ENCODE results near the gene TAOK2. TPM values are rescaled to one million over a fixed set of nuclear protein-coding genes. Genes with fewer than 3 reads are reported as not detected.

TAOK2 gene
- total RNA-seq, 1 donor, result 44.6 TPM

DNA sequence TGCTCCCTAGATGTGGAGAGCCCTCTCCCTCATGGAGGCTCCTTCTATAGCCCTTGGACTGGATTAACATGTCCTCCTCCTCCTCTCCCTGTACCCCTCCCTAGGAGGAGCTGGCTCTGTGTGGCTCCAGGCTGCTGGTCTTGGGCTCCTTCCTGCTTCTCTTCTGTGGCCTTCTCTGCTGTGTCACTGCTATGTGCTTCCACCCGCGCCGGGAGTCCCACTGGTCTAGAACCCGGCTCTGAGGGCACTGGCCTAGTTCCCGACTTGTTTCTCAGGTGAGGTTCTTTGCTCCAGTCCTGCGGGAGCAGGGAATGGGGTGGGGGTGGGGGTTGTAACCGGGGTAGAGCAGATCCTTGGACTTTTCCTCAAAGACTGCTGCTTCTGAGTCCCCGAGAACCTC is 2.4 kb upstream of the TAOK2 start:
- DNase-seq (ENCODE audit: low read depth), result no peak

DNA sequence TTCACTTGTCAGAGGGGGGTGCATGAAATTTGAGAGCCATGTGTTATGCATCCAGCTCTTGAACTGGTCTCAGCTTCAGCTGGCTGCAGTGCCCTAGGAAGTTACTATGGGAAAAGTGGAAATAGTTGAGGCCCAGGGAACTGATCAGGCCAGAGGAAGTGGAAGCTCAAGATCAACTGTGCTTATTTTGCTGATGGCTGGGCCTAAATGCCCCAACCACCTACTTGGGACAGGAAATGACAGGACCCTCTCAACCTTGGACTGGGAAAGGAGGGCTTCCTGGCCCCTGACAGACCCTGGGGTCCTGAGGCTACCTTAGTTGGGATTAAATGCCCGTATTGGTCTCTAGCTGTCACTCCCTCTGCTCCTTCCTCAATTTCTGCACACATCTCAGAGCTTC is 1.2 kb upstream of the TAOK2 start:
- no peak for TF ChIP-seq CTCF (IDR thresholded peaks at IDR 0.05; ENCODE audit: insufficient read depth, low read length)
- no peak overlapping the region for H3K4me3 ChIP-seq (ENCODE audit: low read depth, low read length)
- DNase-seq (ENCODE audit: low read depth), result no peak

More for the DNA sequence above, 2.4 kb upstream of the TAOK2 start:
- no peak overlapping the region for H3K4me3 ChIP-seq (ENCODE audit: low read depth, low read length)
- no peak for TF ChIP-seq CTCF (IDR thresholded peaks at IDR 0.05; ENCODE audit: insufficient read depth, low read length)

GRCh38 chr16:29972992-29973383 is 680 bp upstream of the TAOK2 start:
- no peak for TF ChIP-seq CTCF (IDR thresholded peaks at IDR 0.05; ENCODE audit: insufficient read depth, low read length)
- no peak overlapping the region for H3K4me3 ChIP-seq (ENCODE audit: low read depth, low read length)
- DNase-seq (ENCODE audit: low read depth), result no peak

DNA sequence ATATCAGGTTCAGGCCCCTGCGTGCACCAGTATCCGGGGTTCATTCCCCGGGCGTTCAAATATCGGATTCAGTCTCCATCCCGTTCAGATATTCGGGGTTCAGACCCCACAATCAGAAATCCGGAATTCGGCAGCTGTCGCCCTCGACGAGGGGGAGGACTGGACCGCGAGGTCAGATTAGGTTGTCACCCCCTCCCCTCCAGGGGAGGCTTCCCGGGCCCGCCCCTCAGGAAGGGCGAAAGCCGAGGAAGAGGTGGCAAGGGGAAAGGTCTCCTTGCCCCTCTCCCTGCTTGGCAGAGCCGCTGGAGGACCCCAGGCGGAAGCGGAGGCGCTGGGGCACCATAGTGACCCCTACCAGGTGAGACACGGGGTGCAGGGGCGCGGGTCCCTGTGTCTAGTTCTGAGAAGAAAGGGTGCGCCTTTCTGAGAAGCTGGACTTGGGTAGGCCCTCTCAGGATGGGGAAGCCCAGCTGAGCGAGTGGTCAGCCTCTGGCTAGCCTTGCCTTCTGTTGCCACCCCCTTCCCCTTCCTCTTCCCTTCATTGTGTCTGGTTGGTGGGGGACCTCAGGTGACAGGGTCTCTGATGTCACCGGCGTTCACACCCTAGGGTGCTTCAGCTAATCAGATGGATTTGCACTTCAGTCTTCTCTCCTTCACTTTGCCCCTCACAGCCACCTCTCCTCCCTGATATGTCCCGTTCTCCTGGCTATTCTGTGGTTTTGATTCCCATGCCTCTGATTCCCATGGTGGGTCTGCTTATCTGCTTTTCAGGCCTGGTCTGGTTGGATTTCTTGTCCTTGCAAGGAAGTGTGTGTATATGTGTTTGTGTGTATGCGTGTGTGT is 844 bp downstream of the TAOK2 start:
- DNase-seq (ENCODE audit: low read depth), result peak; percentile 16
- peak overlapping the region; percentile 92 for H3K4me3 ChIP-seq (ENCODE audit: low read depth, low read length)
- TF ChIP-seq CTCF (IDR thresholded peaks at IDR 0.05; ENCODE audit: insufficient read depth, low read length), result no peak

GRCh38 chr16:29975134-29975538 is 1.5 kb downstream of the TAOK2 start:
- TF ChIP-seq CTCF (IDR thresholded peaks at IDR 0.05; ENCODE audit: insufficient read depth, low read length), result no peak
- no peak for DNase-seq (ENCODE audit: low read depth)
- H3K4me3 ChIP-seq (ENCODE audit: low read depth, low read length), result peak overlapping the region; percentile 92

DNA sequence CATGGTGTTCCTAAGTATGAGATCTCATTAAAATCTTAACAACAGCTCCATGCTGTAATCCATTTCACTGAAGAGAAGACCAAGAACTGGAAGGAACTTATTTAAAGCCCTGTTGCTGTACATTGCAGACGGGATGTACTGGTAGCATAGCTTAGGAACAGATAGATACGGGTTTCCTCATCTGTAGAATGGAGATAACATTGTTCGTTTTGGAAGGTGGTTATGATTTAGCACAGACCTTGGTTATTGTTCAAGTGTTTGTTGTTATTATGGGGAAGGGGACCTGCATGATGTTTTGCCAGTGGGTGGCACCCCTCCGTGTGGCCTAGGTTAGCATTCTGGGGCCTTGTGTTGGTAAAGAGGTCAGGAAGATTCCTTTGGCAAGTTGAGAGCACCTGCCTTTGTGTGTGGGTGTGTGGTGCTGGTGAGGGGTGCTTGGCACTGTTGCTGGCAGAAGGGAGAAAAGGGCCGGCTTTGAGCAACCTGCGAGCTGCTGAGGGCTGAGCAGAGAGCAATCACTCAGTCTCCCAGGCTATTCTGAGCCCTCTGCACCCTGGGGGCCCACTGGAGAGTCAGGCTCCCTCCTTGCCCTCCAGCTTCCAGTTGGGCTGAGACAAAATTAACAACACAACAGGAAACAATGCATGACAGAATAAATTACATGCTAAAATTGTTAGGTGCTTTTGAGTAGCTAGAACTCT is 2.3 kb downstream of the TAOK2 start:
- peak; percentile 23 for DNase-seq (ENCODE audit: low read depth)
- peak overlapping the region; percentile 92 for H3K4me3 ChIP-seq (ENCODE audit: low read depth, low read length)
- TF ChIP-seq CTCF (IDR thresholded peaks at IDR 0.05; ENCODE audit: insufficient read depth, low read length), result no peak
